Adipocyte (in vitro differentiated cells): ENCODE results near the gene OLFML2A.
"Not testable (repeated sequence)": the region's sequence is repeated elsewhere in the genome, so short reads cannot be mapped to it uniquely, and the experiment has no call there.

ENCODE experiments used
- DNase-seq: peaks from one replicate; pipeline ENCODE4 v3.0.0-alpha.2; 2015; ENCODE audit warnings: low read depth
- H3K27me3 ChIP-seq: replicated peaks from 2 replicates; pipeline ENCODE4 v1.7.0; 2013; ENCODE audit warnings: mild to moderate bottlenecking, low read length, moderate library complexity; ENCODE audit not compliant: control insufficient read depth, insufficient read depth
- H3K36me3 ChIP-seq: 2 replicates; pipeline ENCODE4 v1.7.0; 2013; ENCODE audit warnings: low read length, mild to moderate bottlenecking, moderate library complexity; ENCODE audit not compliant: control insufficient read depth, insufficient read depth, severe bottlenecking
- H3K4me1 ChIP-seq: 2 replicates; pipeline ENCODE4 v1.7.0; 2013; ENCODE audit warnings: mild to moderate bottlenecking, low read length, moderate library complexity; ENCODE audit not compliant: control insufficient read depth, insufficient read depth
- H3K4me3 ChIP-seq: 2 replicates; pipeline ENCODE4 v1.7.0; 2013; ENCODE audit warnings: mild to moderate bottlenecking, low read length, moderate library complexity
- H3K9ac ChIP-seq: 2 replicates; pipeline ENCODE4 v1.7.0; 2013; ENCODE audit warnings: mild to moderate bottlenecking, low read length, moderate library complexity
- H3K9me3 ChIP-seq: 2 replicates; pipeline ENCODE4 v1.7.0; 2013; ENCODE audit warnings: mild to moderate bottlenecking, low read length, moderate library complexity; ENCODE audit not compliant: control insufficient read depth

The OLFML2A gene

DNA sequence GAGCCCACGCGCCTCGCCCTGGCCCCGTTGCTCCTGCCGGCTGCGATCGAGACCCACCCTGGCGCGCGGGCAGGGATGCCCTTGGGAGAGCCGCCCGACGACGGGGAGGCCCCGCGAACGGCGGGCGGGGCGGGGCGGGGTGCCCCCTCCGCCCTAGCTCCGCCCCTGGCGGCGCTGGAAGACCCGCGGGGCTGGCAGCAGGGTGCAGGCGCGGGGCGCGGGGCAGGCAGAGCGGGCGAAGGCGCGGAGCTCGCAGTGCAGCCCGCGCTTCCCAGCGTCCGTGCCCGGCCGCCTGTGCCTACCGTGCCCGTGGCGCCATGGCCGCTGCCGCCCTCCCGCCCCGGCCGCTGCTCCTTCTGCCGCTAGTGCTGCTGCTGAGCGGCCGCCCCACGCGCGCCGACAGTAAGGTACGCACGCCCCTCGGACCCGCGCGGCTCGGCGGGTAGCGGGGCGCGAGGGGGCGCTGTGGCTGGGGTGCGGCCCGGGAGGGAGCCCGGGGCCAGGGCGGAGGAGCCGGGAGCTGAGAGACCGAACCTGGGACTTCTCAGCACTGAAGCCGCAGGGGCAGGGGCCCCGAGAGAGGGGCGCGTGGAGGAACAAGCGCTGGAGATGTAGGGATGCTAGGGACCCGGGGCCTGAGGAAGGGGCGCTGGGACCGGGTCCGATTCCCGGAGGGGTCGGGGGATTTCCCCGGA is at the start of gene OLFML2A:
Gene OLFML2A, plus strand, starts transcription at position 180 of the 695 bp plus-strand sequence. Its CDS starts 138 bp downstream, at position 318.
- peak within 1 kb of the TSS; percentile 57 for H3K9ac ChIP-seq
- H3K36me3 ChIP-seq = no peaks in the 10 kb centered on the region
- H3K4me1 ChIP-seq = peaks cover 18% of the 10 kb centered on the region
- H3K9me3 ChIP-seq = no peaks in the 10 kb centered on the region
- no peaks in the 10 kb centered on the region for H3K27me3 ChIP-seq
- peak within 1 kb of the TSS; percentile 72 for H3K4me3 ChIP-seq
- peak; percentile 60 for DNase-seq

DNA sequence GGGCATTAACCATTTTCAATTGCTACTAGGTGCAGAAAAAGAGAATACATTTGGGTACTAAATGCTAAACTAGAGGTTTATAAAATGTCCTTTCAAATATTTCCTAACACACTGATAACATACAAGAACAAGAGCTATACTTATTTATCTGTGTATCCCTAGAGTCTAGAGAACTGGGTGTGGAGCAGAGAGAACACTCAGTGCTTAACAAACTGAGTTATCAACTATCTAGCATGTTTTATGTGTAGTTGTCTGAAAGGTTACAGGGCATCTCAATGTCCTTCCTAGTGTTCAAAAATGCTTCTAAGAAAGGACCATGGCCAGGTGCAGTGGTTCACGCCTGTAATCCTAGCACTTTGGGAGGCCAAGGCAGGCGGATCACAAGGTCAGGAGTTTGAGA is 46.2 kb upstream of the OLFML2A start:
- no peak for DNase-seq
- no peak overlapping the region for H3K4me3 ChIP-seq
- no peaks in the 10 kb centered on the region for H3K27me3 ChIP-seq
- peaks cover 14% of the 10 kb centered on the region for H3K4me1 ChIP-seq
- H3K36me3 ChIP-seq = no peaks in the 10 kb centered on the region
- no peaks in the 10 kb centered on the region for H3K9me3 ChIP-seq
- no peak overlapping the region for H3K9ac ChIP-seq

DNA sequence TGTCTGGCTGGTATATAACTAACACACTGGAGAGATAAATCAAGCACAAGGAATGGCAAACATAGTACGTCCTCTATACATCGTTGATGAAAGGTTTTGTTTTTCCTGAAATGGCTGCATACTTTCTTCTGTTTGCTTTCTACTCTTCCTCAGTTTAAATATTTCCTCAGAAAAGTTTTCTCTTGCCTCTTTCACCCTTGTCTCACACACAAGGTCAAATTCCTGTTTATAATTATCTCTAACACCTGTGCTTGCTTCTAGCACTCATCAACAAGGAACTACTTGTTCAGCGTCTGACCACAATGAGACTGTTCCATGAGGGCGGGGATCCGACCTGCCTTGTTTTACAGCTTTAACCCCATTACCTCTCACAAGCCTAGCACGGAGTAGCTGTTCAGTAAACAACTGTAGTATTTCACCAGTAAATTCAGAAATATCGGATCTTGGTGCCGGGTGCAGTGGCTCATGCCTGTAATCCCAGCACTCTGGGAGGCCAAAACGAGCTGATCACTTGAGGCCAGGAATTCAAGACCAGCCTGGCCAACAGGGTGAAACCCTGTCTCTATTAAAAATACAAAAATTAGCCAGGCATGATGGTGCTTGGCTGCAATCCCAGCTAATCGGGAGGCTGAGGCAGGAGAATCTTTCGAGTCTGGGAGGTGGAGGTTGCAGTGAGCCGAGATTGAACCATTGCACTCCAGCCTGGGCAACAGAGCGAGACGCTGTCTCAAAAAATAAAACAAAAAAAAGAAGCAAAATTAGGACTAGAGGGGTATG is 42.8 kb upstream of the OLFML2A start:
- Histone ChIP-seq H3K9me3 (no peaks in the 10 kb centered on the region), H3K36me3 (no peaks in the 10 kb centered on the region), H3K4me3 (no peak overlapping the region), H3K27me3 (no peaks in the 10 kb centered on the region), H3K4me1 (peaks cover 14% of the 10 kb centered on the region), H3K9ac (no peak overlapping the region)
- no peak for DNase-seq

DNA sequence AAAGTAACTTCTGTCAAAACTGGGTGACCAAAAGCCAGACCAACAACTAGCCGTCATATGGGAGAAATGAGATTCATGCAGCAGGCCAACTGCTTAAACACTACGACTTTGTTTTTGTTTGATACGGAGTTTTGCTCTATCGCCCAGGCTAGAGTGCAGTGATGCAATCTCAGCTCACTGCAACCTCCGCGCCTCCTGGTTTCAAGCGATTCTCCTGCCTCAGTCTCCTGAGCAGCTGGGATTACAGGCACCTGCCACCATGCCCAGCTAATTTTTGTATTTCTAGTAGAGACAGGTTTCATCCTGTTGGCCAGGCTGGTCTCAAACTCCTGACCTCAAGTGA is 42.2 kb upstream of the OLFML2A start:
- not testable (repeated sequence) for H3K9me3 ChIP-seq, DNase-seq, H3K9ac ChIP-seq, H3K27me3 ChIP-seq, H3K36me3 ChIP-seq
- Histone ChIP-seq H3K4me3 (peak overlapping the region; percentile 8), H3K4me1 (peaks cover 14% of the 10 kb centered on the region)

DNA sequence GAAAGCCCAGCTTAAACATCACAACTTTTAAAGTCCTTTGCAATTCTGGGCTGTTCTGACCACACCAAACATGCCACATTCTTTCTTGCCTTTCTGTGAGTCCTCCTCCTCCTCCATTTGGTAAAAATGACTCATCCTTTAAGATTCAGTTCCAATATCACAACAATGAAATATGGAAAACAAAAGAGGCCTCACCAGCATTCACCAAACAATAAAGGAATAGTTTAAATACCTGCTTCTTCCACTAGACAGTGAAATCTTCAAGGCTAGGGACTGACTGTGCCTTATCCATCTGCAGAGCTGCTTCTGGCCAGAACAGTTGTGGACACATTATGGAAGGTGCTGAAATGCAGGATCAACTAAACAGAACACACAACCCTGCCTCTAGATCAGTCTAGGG is 41.8 kb upstream of the OLFML2A start:
- Histone ChIP-seq H3K4me1 (peaks cover 14% of the 10 kb centered on the region), H3K9me3 (no peaks in the 10 kb centered on the region), H3K9ac (peak overlapping the region; percentile 30), H3K4me3 (peak overlapping the region; percentile 8), H3K36me3 (no peaks in the 10 kb centered on the region), H3K27me3 (no peaks in the 10 kb centered on the region)
- DNase-seq = peak; percentile 74

DNA sequence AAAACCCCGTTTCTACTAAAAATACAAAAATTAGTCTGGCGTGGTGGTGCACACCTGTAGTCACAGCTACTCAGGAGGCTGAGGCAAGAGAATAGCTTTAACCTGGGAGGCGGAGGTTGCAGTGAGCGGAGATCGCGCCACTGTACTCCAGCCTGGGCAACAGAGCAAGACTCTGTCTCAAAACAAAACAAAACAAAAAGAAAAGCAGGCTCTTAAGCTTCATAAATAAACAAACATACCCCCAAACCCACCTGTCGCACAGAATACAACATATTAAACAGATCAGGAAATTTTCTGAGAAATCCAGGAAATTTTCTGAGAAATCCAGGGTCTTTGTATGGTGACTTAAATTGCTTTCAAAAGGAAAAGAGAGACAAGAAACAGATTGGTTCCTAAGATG is 38.9 kb upstream of the OLFML2A start:
- H3K4me3 ChIP-seq = not testable (repeated sequence)

DNA sequence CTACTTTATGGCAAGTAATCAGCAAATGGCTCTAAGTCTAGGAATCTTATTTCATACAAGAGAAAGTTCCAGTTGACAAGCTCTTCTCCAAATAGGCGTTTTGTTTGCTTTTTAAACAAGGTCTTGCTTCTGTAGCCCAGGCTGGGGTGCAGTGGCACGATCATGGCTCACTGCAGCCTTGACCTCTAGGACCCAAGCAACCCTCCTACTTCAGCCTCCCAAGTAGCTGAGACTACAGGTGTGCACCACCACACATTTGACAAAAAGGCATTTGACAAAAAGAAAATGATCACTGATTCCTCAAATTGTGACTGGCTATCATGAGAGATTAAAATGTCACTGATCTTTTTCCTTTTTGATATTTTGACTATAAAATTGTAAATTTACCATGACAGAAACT is 37.6 kb upstream of the OLFML2A start:
- Histone ChIP-seq H3K36me3 (no peaks in the 10 kb centered on the region), H3K9me3 (no peaks in the 10 kb centered on the region)
- DNase-seq = no peak

More for the DNA sequence above, 38.9 kb upstream of the OLFML2A start:
- not testable (repeated sequence) for H3K36me3 ChIP-seq, H3K9ac ChIP-seq, H3K27me3 ChIP-seq, DNase-seq, H3K9me3 ChIP-seq
- H3K4me1 ChIP-seq = peaks cover 14% of the 10 kb centered on the region

DNA sequence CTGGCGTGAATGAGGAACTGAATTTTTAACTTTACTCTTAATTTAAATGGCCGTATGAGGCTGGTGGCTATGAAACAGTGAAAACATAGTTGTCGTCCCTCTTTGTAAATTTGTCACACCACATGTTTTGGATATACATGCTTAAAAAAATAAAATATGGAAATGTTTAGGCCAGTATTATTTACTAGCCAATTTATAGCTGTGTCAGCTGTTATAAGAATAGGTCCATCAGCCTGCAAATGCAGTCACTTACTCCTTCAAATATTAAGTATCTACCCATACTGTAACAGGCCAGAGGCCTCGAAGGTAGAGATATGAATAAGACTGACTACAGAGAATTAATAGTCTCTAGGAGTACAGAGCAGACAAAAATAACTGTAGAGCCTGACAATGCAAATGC is 35.8 kb upstream of the OLFML2A start:
- no peak for DNase-seq
- Histone ChIP-seq H3K9ac (no peak overlapping the region), H3K4me3 (no peak overlapping the region), H3K36me3 (no peaks in the 10 kb centered on the region), H3K4me1 (no peaks in the 10 kb centered on the region), H3K27me3 (no peaks in the 10 kb centered on the region), H3K9me3 (no peaks in the 10 kb centered on the region)

More for the DNA sequence above, 37.6 kb upstream of the OLFML2A start:
- H3K9ac ChIP-seq = no peak overlapping the region
- no peaks in the 10 kb centered on the region for H3K27me3 ChIP-seq
- peaks cover 13% of the 10 kb centered on the region for H3K4me1 ChIP-seq
- H3K4me3 ChIP-seq = no peak overlapping the region

DNA sequence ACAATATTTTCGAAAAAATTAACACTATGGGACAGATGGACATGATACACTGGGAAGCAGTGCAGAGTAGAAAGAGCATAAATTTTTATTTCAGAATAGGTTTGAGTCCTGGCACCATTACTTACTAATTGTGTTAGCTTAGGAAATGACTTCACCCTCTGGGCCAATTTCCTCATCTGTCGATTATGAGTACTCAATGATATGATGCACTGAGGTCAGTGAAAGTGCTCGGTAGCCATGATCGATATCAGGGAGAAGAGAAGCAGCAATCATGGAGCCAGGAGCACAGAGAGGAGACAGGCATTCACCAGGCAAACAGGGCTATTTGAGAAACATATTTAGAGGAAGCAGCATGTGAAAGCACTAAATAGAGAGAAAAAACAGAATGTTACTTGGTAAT is 35.3 kb upstream of the OLFML2A start:
- Histone ChIP-seq H3K36me3 (no peaks in the 10 kb centered on the region), H3K9ac (no peak overlapping the region), H3K9me3 (no peaks in the 10 kb centered on the region), H3K4me3 (no peak overlapping the region), H3K4me1 (no peaks in the 10 kb centered on the region), H3K27me3 (no peaks in the 10 kb centered on the region)
- no peak for DNase-seq

DNA sequence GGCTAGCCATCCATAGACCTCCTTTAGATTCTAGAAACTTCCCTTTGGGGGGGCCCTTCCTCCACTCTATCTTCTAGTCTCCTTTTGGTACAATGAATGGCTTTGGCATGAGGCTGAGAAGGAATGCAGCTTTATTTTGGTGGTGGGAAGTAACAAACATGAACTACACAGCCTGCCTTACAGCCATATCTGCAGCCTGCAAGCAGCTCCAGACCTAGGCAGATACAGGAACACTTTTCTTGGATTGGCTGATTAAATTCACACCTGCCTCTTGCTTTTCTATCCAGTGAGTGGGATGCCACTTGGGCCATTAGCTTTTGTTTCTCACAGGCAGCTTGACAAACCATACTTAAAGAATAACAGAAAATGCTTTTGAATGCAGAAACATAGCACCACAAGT is 34.0 kb upstream of the OLFML2A start:
- no peak overlapping the region for H3K9ac ChIP-seq
- H3K9me3 ChIP-seq = no peaks in the 10 kb centered on the region
- DNase-seq = no peak
- H3K36me3 ChIP-seq = no peaks in the 10 kb centered on the region
- H3K4me1 ChIP-seq = no peaks in the 10 kb centered on the region
- no peaks in the 10 kb centered on the region for H3K27me3 ChIP-seq
- no peak overlapping the region for H3K4me3 ChIP-seq

DNA sequence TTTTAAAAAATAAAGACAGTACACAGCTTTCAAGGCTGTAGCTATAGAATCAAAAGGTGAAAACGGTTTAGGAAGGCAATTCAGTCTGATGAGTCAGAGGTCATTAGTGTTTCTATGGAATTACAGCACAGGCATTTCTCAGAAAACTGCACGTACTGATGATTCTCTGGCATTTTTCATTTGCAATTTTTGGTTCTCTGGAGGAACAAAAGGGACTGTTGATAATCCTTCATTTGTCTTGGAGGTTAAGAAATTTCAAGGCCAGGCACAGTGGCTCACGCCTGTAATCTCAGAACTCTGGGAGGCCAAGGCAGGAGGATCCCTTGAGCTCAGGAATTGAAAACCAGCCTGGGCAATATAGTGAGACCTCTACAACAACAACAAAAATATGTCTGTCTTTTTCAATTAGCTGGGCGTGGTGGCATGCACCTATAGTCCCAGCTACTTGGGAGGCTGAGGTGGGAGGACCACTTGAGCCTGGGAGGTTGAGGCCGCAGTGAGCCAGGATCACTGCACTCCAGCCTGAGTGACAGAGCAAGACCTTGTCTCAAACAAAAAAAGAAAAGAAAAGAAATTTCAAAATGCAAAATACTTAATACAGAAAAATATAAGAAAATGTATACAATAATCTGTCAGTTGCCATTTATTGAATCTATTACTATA is 33.1 kb upstream of the OLFML2A start:
- H3K9me3 ChIP-seq = no peaks in the 10 kb centered on the region
- peak; percentile 60 for DNase-seq
- no peak overlapping the region for H3K4me3 ChIP-seq
- H3K9ac ChIP-seq = no peak overlapping the region
- no peaks in the 10 kb centered on the region for H3K4me1 ChIP-seq
- H3K36me3 ChIP-seq = no peaks in the 10 kb centered on the region
- no peaks in the 10 kb centered on the region for H3K27me3 ChIP-seq
